NCI-H1417 treated with DMSO at 0.1 percent for 48 hours (cell line): ENCODE data around the gene MB21D2.
"Not testable (repeated sequence)": the region's sequence is repeated elsewhere in the genome, so short reads cannot be mapped to it uniquely, and the experiment has no call there.

Experiments
- DNase-seq: peaks from one replicate; lab custom pipeline; 2025; lab: John Stamatoyannopoulos, UW

MB21D2 gene

GRCh38 chr3:192802957-192803899, 114.4 kb downstream of the MB21D2 start:
- no peak for DNase-seq

- DNase-seq = no peak
Measured at GRCh38 chr3:192801985-192802384, 115.7 kb downstream of the MB21D2 start.

GRCh38 chr3:192799721-192800120, 117.9 kb downstream of the MB21D2 start:
- no peak for DNase-seq

- no peak for DNase-seq
Measured at GRCh38 chr3:192795021-192795420, 122.6 kb downstream of the MB21D2 start.

GRCh38 chr3:192794216-192794615, 123.4 kb downstream of the MB21D2 start:
- DNase-seq = no peak

- not testable (repeated sequence) for DNase-seq
Measured at GRCh38 chr3:192788816-192789515, 128.7 kb downstream of the MB21D2 start.

- no peak for DNase-seq
Measured at GRCh38 chr3:192778508-192778907, 139.1 kb downstream of the MB21D2 start.

- not testable (repeated sequence) for DNase-seq
Measured at GRCh38 chr3:192774341-192774740, 143.3 kb downstream of the MB21D2 start.

- DNase-seq = no peak
Measured at GRCh38 chr3:192772240-192772894, 145.3 kb downstream of the MB21D2 start.

GRCh38 chr3:192758654-192759053, 159.0 kb downstream of the MB21D2 start:
- DNase-seq = no peak

GRCh38 chr3:192751148-192751547, 166.5 kb downstream of the MB21D2 start:
- no peak for DNase-seq

- DNase-seq = no peak
Measured at GRCh38 chr3:192750201-192750600, 167.5 kb downstream of the MB21D2 start.

GRCh38 chr3:192747746-192748145, 169.9 kb downstream of the MB21D2 start:
- no peak for DNase-seq

- no peak for DNase-seq
Measured at GRCh38 chr3:192747145-192747544, 170.5 kb downstream of the MB21D2 start.
